HUES48 (cell line): Measurements from ENCODE around the gene SCRN1.
"Not testable (repeated sequence)": the region's sequence is repeated elsewhere in the genome, so short reads cannot be mapped to it uniquely, and the experiment has no call there.

Source experiments
- H3K27ac ChIP-seq: one replicate; pipeline ENCODE4 v1.7.0; 2013; ENCODE audit warnings: low read depth, low read length, inconsistent platforms
- H3K27me3 ChIP-seq: 2 replicates; pipeline ENCODE4 v1.6.1; 2013; ENCODE audit warnings: mild to moderate bottlenecking, low read length; ENCODE audit not compliant: control insufficient read depth, insufficient read depth
- H3K36me3 ChIP-seq: 2 replicates; pipeline ENCODE4 v1.6.1; 2013; ENCODE audit warnings: low read length; ENCODE audit not compliant: control insufficient read depth, insufficient read depth
- H3K4me1 ChIP-seq: 2 replicates; pipeline ENCODE4 v1.6.1; 2013; ENCODE audit warnings: mild to moderate bottlenecking, low read length; ENCODE audit not compliant: control insufficient read depth, insufficient read depth
- H3K4me3 ChIP-seq: 2 replicates; pipeline ENCODE4 v1.5.1; 2013; ENCODE audit warnings: mild to moderate bottlenecking, low read depth, low read length
- H3K9ac ChIP-seq: 2 replicates; pipeline ENCODE4 v1.6.1; 2013; ENCODE audit warnings: mild to moderate bottlenecking, low read depth, low read length, moderate library complexity
- H3K9me3 ChIP-seq: 2 replicates; pipeline ENCODE4 v1.6.1; 2013; ENCODE audit warnings: low read length; ENCODE audit not compliant: control insufficient read depth, insufficient read depth

The SCRN1 gene

GRCh38 chr7:29906200-29907022 lies 83.2 kb downstream of the SCRN1 start:
- H3K4me1 ChIP-seq = no peaks in the 10 kb centered on the region

GRCh38 chr7:29900745-29901144 lies 88.9 kb downstream of the SCRN1 start:
- no peaks in the 10 kb centered on the region for H3K27me3 ChIP-seq
- no peaks in the 10 kb centered on the region for H3K4me1 ChIP-seq
- H3K9me3 ChIP-seq = peaks cover 11% of the 10 kb centered on the region
- H3K36me3 ChIP-seq = peaks cover 31% of the 10 kb centered on the region
- no peak overlapping the region for H3K27ac ChIP-seq
- no peak overlapping the region for H3K9ac ChIP-seq
- H3K4me3 ChIP-seq = no peak overlapping the region

More at GRCh38 chr7:29906200-29907022, 83.2 kb downstream of the SCRN1 start:
- Histone ChIP-seq H3K36me3 (peaks cover 40% of the 10 kb centered on the region), H3K27me3 (no peaks in the 10 kb centered on the region), H3K27ac (no peak overlapping the region), H3K9ac (no peak overlapping the region), H3K9me3 (peaks cover 13% of the 10 kb centered on the region), H3K4me3 (no peak overlapping the region)

- Histone ChIP-seq H3K9ac (no peak overlapping the region), H3K36me3 (peaks cover 30% of the 10 kb centered on the region), H3K27ac (no peak overlapping the region), H3K4me3 (no peak overlapping the region), H3K4me1 (no peaks in the 10 kb centered on the region), H3K9me3 (peaks cover 5% of the 10 kb centered on the region), H3K27me3 (no peaks in the 10 kb centered on the region)
Measured at GRCh38 chr7:29898301-29898700, 91.3 kb downstream of the SCRN1 start.

- Histone ChIP-seq H3K36me3 (peaks cover 36% of the 10 kb centered on the region), H3K4me3 (no peak overlapping the region), H3K9ac (no peak overlapping the region), H3K27ac (no peak overlapping the region), H3K9me3 (peaks cover 5% of the 10 kb centered on the region), H3K4me1 (no peaks in the 10 kb centered on the region), H3K27me3 (no peaks in the 10 kb centered on the region)
Measured at GRCh38 chr7:29896685-29897411, 92.8 kb downstream of the SCRN1 start.

- H3K9ac ChIP-seq = no peak overlapping the region
Measured at GRCh38 chr7:29895559-29895958, 94.0 kb downstream of the SCRN1 start.

GRCh38 chr7:29894256-29894655 lies 95.3 kb downstream of the SCRN1 start:
- Histone ChIP-seq H3K27ac (no peak overlapping the region), H3K27me3 (no peaks in the 10 kb centered on the region), H3K9me3 (peaks cover 5% of the 10 kb centered on the region), H3K4me1 (no peaks in the 10 kb centered on the region), H3K4me3 (no peak overlapping the region), H3K9ac (no peak overlapping the region), H3K36me3 (peaks cover 54% of the 10 kb centered on the region)

More at GRCh38 chr7:29895559-29895958, 94.0 kb downstream of the SCRN1 start:
- no peaks in the 10 kb centered on the region for H3K27me3 ChIP-seq
- no peaks in the 10 kb centered on the region for H3K4me1 ChIP-seq
- no peak overlapping the region for H3K4me3 ChIP-seq
- no peak overlapping the region for H3K27ac ChIP-seq
- H3K36me3 ChIP-seq = peaks cover 43% of the 10 kb centered on the region
- H3K9me3 ChIP-seq = peaks cover 5% of the 10 kb centered on the region

GRCh38 chr7:29893351-29893965 lies 96.1 kb downstream of the SCRN1 start:
- Histone ChIP-seq H3K9me3 (peaks cover 5% of the 10 kb centered on the region), H3K27me3 (no peaks in the 10 kb centered on the region), H3K9ac (no peak overlapping the region), H3K36me3 (peaks cover 62% of the 10 kb centered on the region), H3K4me1 (no peaks in the 10 kb centered on the region), H3K27ac (no peak overlapping the region), H3K4me3 (no peak overlapping the region)

- no peak overlapping the region for H3K27ac ChIP-seq
- H3K27me3 ChIP-seq = no peaks in the 10 kb centered on the region
- peaks cover 5% of the 10 kb centered on the region for H3K9me3 ChIP-seq
- H3K36me3 ChIP-seq = peaks cover 72% of the 10 kb centered on the region
- no peaks in the 10 kb centered on the region for H3K4me1 ChIP-seq
- no peak overlapping the region for H3K4me3 ChIP-seq
- H3K9ac ChIP-seq = no peak overlapping the region
Measured at GRCh38 chr7:29892231-29892630, 97.4 kb downstream of the SCRN1 start.

- H3K27ac ChIP-seq = no peak overlapping the region
- H3K36me3 ChIP-seq = peaks cover 68% of the 10 kb centered on the region
- H3K27me3 ChIP-seq = no peaks in the 10 kb centered on the region
- H3K9ac ChIP-seq = no peak overlapping the region
- H3K4me1 ChIP-seq = no peaks in the 10 kb centered on the region
- H3K9me3 ChIP-seq = peaks cover under 1% of the 10 kb centered on the region
- no peak overlapping the region for H3K4me3 ChIP-seq
Measured at GRCh38 chr7:29891766-29892165, 97.8 kb downstream of the SCRN1 start.

GRCh38 chr7:29890786-29891185 lies 98.8 kb downstream of the SCRN1 start:
- not testable (repeated sequence) for H3K4me1 ChIP-seq, H3K9ac ChIP-seq, H3K9me3 ChIP-seq, H3K4me3 ChIP-seq, H3K27ac ChIP-seq, H3K27me3 ChIP-seq
- H3K36me3 ChIP-seq = peaks cover 62% of the 10 kb centered on the region

GRCh38 chr7:29890251-29890650 lies 99.3 kb downstream of the SCRN1 start:
- Histone ChIP-seq H3K9ac (no peak overlapping the region), H3K36me3 (peaks cover 57% of the 10 kb centered on the region), H3K4me1 (peaks cover under 1% of the 10 kb centered on the region), H3K4me3 (no peak overlapping the region), H3K27me3 (no peaks in the 10 kb centered on the region), H3K27ac (no peak overlapping the region), H3K9me3 (no peaks in the 10 kb centered on the region)
